SK-N-SH (cell line): ENCODE results near the gene RASL10B. TPM values are rescaled to one million over a fixed set of nuclear protein-coding genes. Genes with fewer than 3 reads are reported as not detected.
A peak's percentile ranks its signal among the peaks of the same experiment; 100 is the strongest.
"Not testable (repeated sequence)": the region's sequence is repeated elsewhere in the genome, so short reads cannot be mapped to it uniquely, and the experiment has no call there.

ENCODE experiments used
- CTCF ChIA-PET: fragments of 300-600, 350-600 bp; formaldehyde crosslinking; extraction: SDS; loops from one replicate; lab custom pipeline; 2021; lab: Yijun Ruan, JAX
- POLR2A ChIA-PET: fragments of 350-600 bp; sonication (Branson Sonifier 250); formaldehyde crosslinking; extraction: SDS; loops from one replicate; lab custom pipeline; 2020; ENCODE audit warnings: antibody characterized with exemption, inconsistent platforms; lab: Yijun Ruan, JAX
- DNase-seq: peaks from one replicate; pipeline ENCODE4 v3.0.0; 2012
- H2AFZ ChIP-seq: fragments of 200-600 bp; sonication (generic); 2 replicates; pipeline ENCODE4 v1.8.1; 2016; ENCODE audit warnings: antibody characterized with exemption, mild to moderate bottlenecking, low read depth
- H3F3A ChIP-seq: fragments of 200-600 bp; sonication (generic); replicated peaks from 2 replicates; pipeline ENCODE3; 2016; ENCODE audit warnings: antibody characterized with exemption, mild to moderate bottlenecking; ENCODE audit not compliant: insufficient read depth
- H3K27ac ChIP-seq, 2 experiments: fragments of 200-500 bp in 1 of 2; fragments of 200-600 bp in 1 of 2; sonication (Bioruptor generic) in 1 of 2; sonication (generic), shearing (Covaris generic) in 1 of 2; 2 replicates each; pipeline versions ENCODE4 v1.5.1 to v1.6.1; 2014 to 2016; ENCODE audit warnings: low read depth in 2 of 2, inconsistent platforms in 1 of 2, low read length in 1 of 2, mild to moderate bottlenecking in 1 of 2, mixed read lengths in 1 of 2
- H3K27me3 ChIP-seq: fragments of 200-600 bp; sonication (generic), shearing (Covaris generic); 2 replicates; pipeline ENCODE4 v1.6.1; 2016; ENCODE audit warnings: mixed run types; ENCODE audit not compliant: insufficient read depth
- H3K36me3 ChIP-seq, 2 experiments: fragments of 200-500 bp in 1 of 2; fragments of 200-600 bp in 1 of 2; sonication (Bioruptor generic) in 1 of 2; sonication (generic) in 1 of 2; replicated peaks in 1 of 2; 2 replicates each; pipeline versions ENCODE3 to v1.5.1; 2014 to 2016; ENCODE audit warnings: low read length in 1 of 2, mild to moderate bottlenecking in 1 of 2; ENCODE audit not compliant: insufficient read depth in 2 of 2, control insufficient read depth in 1 of 2
- H3K4me1 ChIP-seq, 2 experiments: fragments of 200-500 bp in 1 of 2; fragments of 200-600 bp in 1 of 2; sonication (Bioruptor generic) in 1 of 2; sonication (generic), shearing (Covaris generic) in 1 of 2; 2 replicates each; pipeline versions ENCODE4 v1.5.1 to v1.6.1; 2014 to 2016; ENCODE audit warnings: low read depth in 1 of 2, low read length in 1 of 2, mixed run types in 1 of 2; ENCODE audit not compliant: insufficient read depth in 2 of 2, control insufficient read depth in 1 of 2
- H3K4me2 ChIP-seq: fragments of 200-600 bp; sonication (generic), shearing (Covaris generic); 2 replicates; pipeline ENCODE4 v1.6.1; 2017; ENCODE audit warnings: mixed run types
- H3K4me3 ChIP-seq, 2 experiments: fragments of 200-500 bp in 1 of 2; fragments of 200-600 bp in 1 of 2; sonication (Bioruptor generic) in 1 of 2; sonication (generic), shearing (Covaris generic) in 1 of 2; 2 replicates each; pipeline versions ENCODE4 v1.5.1 to v1.8.1; 2014 to 2016; ENCODE audit warnings: low read depth in 2 of 2, inconsistent platforms in 1 of 2, low read length in 1 of 2, mild to moderate bottlenecking in 1 of 2, mixed read lengths in 1 of 2, moderate library complexity in 1 of 2
- H3K79me2 ChIP-seq: fragments of 200-600 bp; sonication (generic); 2 replicates; pipeline ENCODE4 v1.8.1; 2017; ENCODE audit warnings: mild to moderate bottlenecking; ENCODE audit not compliant: insufficient read depth
- H3K9ac ChIP-seq: fragments of 200-600 bp; sonication (generic); 2 replicates; pipeline ENCODE4 v1.6.1; 2017; ENCODE audit warnings: mixed run types
- H3K9me2 ChIP-seq: fragments of 200-600 bp; sonication (generic); 2 replicates; pipeline ENCODE4 v1.6.1; 2017; ENCODE audit warnings: mixed run types
- H3K9me3 ChIP-seq: fragments of 200-600 bp; sonication (generic); 2 replicates; pipeline ENCODE4 v1.6.1; 2017; ENCODE audit warnings: mixed run types, mild to moderate bottlenecking, moderate library complexity
- H4K20me1 ChIP-seq: fragments of 200-600 bp; sonication (generic); 2 replicates; pipeline ENCODE4 v1.6.1; 2017; ENCODE audit warnings: mild to moderate bottlenecking, mixed run types; ENCODE audit not compliant: insufficient read depth
- EZH2phosphoT487 ChIP-seq: fragments of 200-600 bp; sonication (generic); IDR thresholded peaks from 2 replicates; pipeline ENCODE4 v1.6.1; 2017; ENCODE audit warnings: low read depth, mixed run types, mild to moderate bottlenecking, antibody characterized with exemption, moderate library complexity, borderline replicate concordance
- FOSL2 ChIP-seq: IDR thresholded peaks from 2 replicates; pipeline ENCODE4 v1.4.0; 2012; ENCODE audit warnings: low read depth, mild to moderate bottlenecking, moderate library complexity, borderline replicate concordance
- FOXJ3 ChIP-seq: sonication (generic); formaldehyde crosslinking; IDR thresholded peaks from 2 replicates; pipeline ENCODE4 v1.5.1; 2020; ENCODE audit warnings: mild to moderate bottlenecking, missing genetic modification reagents
- GATA2 ChIP-seq: sonication (generic); formaldehyde crosslinking; IDR thresholded peaks from 2 replicates; pipeline ENCODE4 v1.5.0; 2020; ENCODE audit warnings: mild to moderate bottlenecking, missing genetic modification reagents
- NRF1 ChIP-seq: IDR thresholded peaks from 2 replicates; pipeline ENCODE4 v1.6.1; 2012; ENCODE audit warnings: low read depth, mild to moderate bottlenecking, low read length
- POLR2AphosphoS5 ChIP-seq: IDR thresholded peaks from 2 replicates; pipeline ENCODE4 v1.6.1; 2012; ENCODE audit warnings: low read depth, low read length
- RCOR1 ChIP-seq: fragments of 150-350 bp; IDR thresholded peaks from 2 replicates; pipeline ENCODE4 v1.6.1; 2017; ENCODE audit warnings: antibody characterized with exemption, low read length
- RXRA ChIP-seq: IDR thresholded peaks from 2 replicates; pipeline ENCODE4 v1.4.0; 2012; ENCODE audit warnings: low read depth, mild to moderate bottlenecking, borderline replicate concordance
- SMC3 ChIP-seq: IDR thresholded peaks from 2 replicates; pipeline ENCODE4 v1.6.1; 2012; ENCODE audit warnings: low read depth, low read length, improper control_type of control experiment
- TAF1 ChIP-seq: IDR thresholded peaks from 2 replicates; pipeline ENCODE4 v1.6.1; 2012; ENCODE audit warnings: low read depth, mild to moderate bottlenecking, low read length, moderate library complexity, borderline replicate concordance
- TEAD4 ChIP-seq: IDR thresholded peaks from 2 replicates; pipeline ENCODE4 v1.4.0; 2012; ENCODE audit warnings: mild to moderate bottlenecking, borderline replicate concordance; ENCODE audit not compliant: insufficient read depth
- WGBS: methylation state at CpG from one replicate; pipeline ENCODE4 v1.1.6; 2017; ENCODE audit warnings: low lambda C conversion rate; 5-methylcytosine and 5-hydroxymethylcytosine counted together
- polyA plus RNA-seq, 3 experiments: library from polyadenylated mRNA; depleted of rRNA; stranded (reverse); fragments of >200 nt; gene quantifications; 2 replicates each; pipeline ENCODE4 v1.2.3, GENCODE V29; 2012
- TF ChIP-seq, protein P1 (sequence below): fragments of 150-350 bp; IDR thresholded peaks from 2 replicates; pipeline ENCODE4 v1.6.1; 2017; ENCODE audit warnings: antibody characterized with exemption, low read length, low read depth, borderline replicate concordance
- TF ChIP-seq, protein P2 (sequence below): IDR thresholded peaks from 2 replicates; pipeline ENCODE4 v1.4.0; 2012; ENCODE audit warnings: low read depth
- TF ChIP-seq, protein P3 (sequence below): IDR thresholded peaks from 2 replicates; pipeline ENCODE4; 2012
- TF ChIP-seq, protein P4 (sequence below): fragments of 150-350 bp; IDR thresholded peaks from 2 replicates; pipeline ENCODE4 v1.6.1; 2016; ENCODE audit warnings: mild to moderate bottlenecking, low read depth, low read length
- TF ChIP-seq, protein P5 (sequence below): IDR thresholded peaks from 2 replicates; pipeline ENCODE4 v1.6.1; 2012; ENCODE audit warnings: mild to moderate bottlenecking, low read depth, low read length, moderate library complexity

The RASL10B gene
- polyA plus RNA-seq, 1 of the 3 experiments (the other 2 are of a cell fraction), result 4.2 TPM

DNA sequence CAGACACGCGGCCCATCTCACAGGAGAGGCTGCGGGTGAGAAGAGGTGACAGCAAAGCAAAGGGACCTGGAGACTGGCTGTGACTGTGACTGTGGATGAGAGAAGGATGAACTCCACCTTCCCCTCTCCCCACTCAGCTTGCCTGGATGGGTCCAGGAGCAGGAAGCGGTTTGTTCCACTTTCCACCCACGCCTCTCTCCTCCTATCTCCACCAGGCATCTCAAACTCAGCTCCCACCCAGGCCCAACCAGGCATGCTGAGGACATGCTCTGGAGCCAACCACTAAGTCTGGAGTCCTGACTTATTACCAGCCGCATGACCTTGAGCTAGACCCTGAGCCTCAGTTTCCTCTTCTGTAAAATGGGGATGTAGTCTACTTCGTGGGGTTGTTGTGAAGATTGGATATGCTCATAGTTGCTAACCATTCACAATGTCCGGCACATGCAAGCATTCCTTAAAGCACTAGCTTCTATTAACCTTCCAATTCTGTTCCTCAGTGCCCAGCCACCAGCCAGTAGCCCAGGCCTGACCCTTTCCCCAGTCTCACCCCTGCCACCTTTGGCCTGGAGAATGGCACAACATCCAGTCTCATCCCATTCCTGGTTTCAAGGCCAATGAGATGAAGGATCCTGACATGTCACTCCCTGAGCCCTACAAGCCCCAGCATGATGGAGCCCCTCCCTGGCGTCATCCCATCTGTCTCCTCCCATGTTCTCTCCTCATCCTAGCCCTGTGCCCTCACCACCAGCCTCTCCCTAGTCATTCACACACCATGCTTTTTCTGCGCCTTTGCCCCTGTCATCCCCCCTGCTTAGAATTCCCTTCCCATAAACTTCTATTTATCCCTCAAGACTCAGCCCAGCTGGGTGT lies 19.3 kb downstream of the RASL10B start:
- Histone ChIP-seq H3K27ac (no peak overlapping the region), H4K20me1 (no peaks in the 10 kb centered on the region), H3K27me3 (peaks cover 11% of the 10 kb centered on the region), H3K9ac (no peak overlapping the region), H3K4me3 (no peak overlapping the region), H3K79me2 (no peaks in the 10 kb centered on the region), H3K9me2 (no peaks in the 10 kb centered on the region), H3K4me2 (no peak overlapping the region), H3F3A (no peaks in the 10 kb centered on the region), H3K36me3 (no peaks in the 10 kb centered on the region), H2AFZ (no peak overlapping the region), H3K9me3 (no peaks in the 10 kb centered on the region), H3K4me1 (peaks cover 0 to 21% of the 10 kb centered on the region in 2 experiments; a peak in 1 of 4 replicates)
- no peak for TF ChIP-seq FOXJ3 (CRISPR knock-in tag)
- no peak for TF ChIP-seq EZH2phosphoT487
- no peak for TF ChIP-seq RXRA
- no peak for TF ChIP-seq RCOR1
- TF ChIP-seq SMC3, result no peak
- no peak for TF ChIP-seq POLR2AphosphoS5
- TF ChIP-seq FOSL2, result no peak
- TF ChIP-seq TAF1, result no peak
- TF ChIP-seq, protein P1, sequence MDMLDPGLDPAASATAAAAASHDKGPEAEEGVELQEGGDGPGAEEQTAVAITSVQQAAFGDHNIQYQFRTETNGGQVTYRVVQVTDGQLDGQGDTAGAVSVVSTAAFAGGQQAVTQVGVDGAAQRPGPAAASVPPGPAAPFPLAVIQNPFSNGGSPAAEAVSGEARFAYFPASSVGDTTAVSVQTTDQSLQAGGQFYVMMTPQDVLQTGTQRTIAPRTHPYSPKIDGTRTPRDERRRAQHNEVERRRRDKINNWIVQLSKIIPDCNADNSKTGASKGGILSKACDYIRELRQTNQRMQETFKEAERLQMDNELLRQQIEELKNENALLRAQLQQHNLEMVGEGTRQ, result no peak
- TF ChIP-seq, protein P2, sequence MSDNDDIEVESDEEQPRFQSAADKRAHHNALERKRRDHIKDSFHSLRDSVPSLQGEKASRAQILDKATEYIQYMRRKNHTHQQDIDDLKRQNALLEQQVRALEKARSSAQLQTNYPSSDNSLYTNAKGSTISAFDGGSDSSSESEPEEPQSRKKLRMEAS, result no peak
- no peak for TF ChIP-seq NRF1
- TF ChIP-seq, protein P3, sequence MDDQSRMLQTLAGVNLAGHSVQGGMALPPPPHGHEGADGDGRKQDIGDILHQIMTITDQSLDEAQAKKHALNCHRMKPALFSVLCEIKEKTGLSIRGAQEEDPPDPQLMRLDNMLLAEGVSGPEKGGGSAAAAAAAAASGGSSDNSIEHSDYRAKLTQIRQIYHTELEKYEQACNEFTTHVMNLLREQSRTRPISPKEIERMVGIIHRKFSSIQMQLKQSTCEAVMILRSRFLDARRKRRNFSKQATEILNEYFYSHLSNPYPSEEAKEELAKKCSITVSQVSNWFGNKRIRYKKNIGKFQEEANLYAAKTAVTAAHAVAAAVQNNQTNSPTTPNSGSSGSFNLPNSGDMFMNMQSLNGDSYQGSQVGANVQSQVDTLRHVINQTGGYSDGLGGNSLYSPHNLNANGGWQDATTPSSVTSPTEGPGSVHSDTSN, result no peak
- TF ChIP-seq, protein P4, sequence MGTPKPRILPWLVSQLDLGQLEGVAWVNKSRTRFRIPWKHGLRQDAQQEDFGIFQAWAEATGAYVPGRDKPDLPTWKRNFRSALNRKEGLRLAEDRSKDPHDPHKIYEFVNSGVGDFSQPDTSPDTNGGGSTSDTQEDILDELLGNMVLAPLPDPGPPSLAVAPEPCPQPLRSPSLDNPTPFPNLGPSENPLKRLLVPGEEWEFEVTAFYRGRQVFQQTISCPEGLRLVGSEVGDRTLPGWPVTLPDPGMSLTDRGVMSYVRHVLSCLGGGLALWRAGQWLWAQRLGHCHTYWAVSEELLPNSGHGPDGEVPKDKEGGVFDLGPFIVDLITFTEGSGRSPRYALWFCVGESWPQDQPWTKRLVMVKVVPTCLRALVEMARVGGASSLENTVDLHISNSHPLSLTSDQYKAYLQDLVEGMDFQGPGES, result no peak
- TF ChIP-seq, protein P5, sequence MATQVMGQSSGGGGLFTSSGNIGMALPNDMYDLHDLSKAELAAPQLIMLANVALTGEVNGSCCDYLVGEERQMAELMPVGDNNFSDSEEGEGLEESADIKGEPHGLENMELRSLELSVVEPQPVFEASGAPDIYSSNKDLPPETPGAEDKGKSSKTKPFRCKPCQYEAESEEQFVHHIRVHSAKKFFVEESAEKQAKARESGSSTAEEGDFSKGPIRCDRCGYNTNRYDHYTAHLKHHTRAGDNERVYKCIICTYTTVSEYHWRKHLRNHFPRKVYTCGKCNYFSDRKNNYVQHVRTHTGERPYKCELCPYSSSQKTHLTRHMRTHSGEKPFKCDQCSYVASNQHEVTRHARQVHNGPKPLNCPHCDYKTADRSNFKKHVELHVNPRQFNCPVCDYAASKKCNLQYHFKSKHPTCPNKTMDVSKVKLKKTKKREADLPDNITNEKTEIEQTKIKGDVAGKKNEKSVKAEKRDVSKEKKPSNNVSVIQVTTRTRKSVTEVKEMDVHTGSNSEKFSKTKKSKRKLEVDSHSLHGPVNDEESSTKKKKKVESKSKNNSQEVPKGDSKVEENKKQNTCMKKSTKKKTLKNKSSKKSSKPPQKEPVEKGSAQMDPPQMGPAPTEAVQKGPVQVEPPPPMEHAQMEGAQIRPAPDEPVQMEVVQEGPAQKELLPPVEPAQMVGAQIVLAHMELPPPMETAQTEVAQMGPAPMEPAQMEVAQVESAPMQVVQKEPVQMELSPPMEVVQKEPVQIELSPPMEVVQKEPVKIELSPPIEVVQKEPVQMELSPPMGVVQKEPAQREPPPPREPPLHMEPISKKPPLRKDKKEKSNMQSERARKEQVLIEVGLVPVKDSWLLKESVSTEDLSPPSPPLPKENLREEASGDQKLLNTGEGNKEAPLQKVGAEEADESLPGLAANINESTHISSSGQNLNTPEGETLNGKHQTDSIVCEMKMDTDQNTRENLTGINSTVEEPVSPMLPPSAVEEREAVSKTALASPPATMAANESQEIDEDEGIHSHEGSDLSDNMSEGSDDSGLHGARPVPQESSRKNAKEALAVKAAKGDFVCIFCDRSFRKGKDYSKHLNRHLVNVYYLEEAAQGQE, result no peak
- TF ChIP-seq TEAD4, result no peak
- TF ChIP-seq GATA2 (CRISPR knock-in tag), result no peak
- POLR2A ChIA-PET, result no interaction called here
- 91% methylated on average over 10 of the region's 10 CpGs for WGBS
- peak; percentile 34 for DNase-seq
- CTCF ChIA-PET, result interaction anchor here (0.8 to 10.4 kb wide), 8 partner anchors 10 to 438 kb away, joined by 3 to 275 read pairs (median 24); partner anchors contain the start of genes C17orf50 and TAF15

DNA sequence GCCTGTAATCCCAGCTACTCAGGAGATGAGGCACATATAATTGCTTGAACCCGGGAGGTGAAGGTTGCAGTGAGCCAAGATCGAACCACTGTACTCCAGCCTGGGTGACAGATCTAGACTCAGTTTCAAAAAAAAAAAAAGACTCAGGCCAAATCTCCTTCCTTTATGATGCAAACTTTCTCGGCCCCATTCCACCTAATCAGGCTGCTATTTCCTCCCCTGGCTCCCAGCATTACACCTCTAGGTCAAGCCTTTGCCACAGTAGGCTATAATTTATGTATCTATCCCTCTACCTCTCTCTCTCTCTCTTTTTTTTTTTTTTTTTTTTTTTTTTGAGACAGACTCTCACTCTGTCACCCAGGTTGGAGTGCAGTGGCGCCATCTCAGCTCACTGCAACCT lies 20.1 kb downstream of the RASL10B start:
- H3K9me2 ChIP-seq, H3K4me3 ChIP-seq, H3K79me2 ChIP-seq, H3F3A ChIP-seq, H3K4me2 ChIP-seq, H3K36me3 ChIP-seq, H3K9ac ChIP-seq, POLR2A ChIA-PET, H4K20me1 ChIP-seq, H3K9me3 ChIP-seq, DNase-seq, H3K27ac ChIP-seq, H2AFZ ChIP-seq: not testable (repeated sequence)
- WGBS, result 91% methylated on average over 4 of the region's 4 CpGs
- CTCF ChIA-PET, result interaction anchor here (0.8 to 10.4 kb wide), 6 partner anchors 9 to 148 kb away, joined by 3 to 275 read pairs (median 9); partner anchors contain the start of genes C17orf50 and TAF15
- Histone ChIP-seq H3K27me3 (peaks cover 11% of the 10 kb centered on the region), H3K4me1 (peaks cover 0 to 21% of the 10 kb centered on the region in 2 experiments; a peak in 1 of 4 replicates)
